GM12892 (cell line): ENCODE results near the gene KCNIP4.

Experiments used
- POLR2A ChIP-seq: IDR thresholded peaks from 2 replicates; pipeline ENCODE4 v1.6.1; 2011; ENCODE audit warnings: low read depth, low read length, control low read depth
- POLR2AphosphoS5 ChIP-seq: IDR thresholded peaks from 2 replicates; pipeline ENCODE4 v1.6.1; 2011; ENCODE audit warnings: low read depth, low read length, control low read depth
- TAF1 ChIP-seq: IDR thresholded peaks from 2 replicates; pipeline ENCODE4 v1.6.1; 2011; ENCODE audit warnings: low read depth, mild to moderate bottlenecking, control low read depth, low read length, borderline replicate concordance

- TF ChIP-seq POLR2A, result no peak
- no peak for TF ChIP-seq POLR2AphosphoS5
- TF ChIP-seq TAF1, result no peak
Measured at GRCh38 chr4:21192367-21192766, 756.2 kb downstream of the KCNIP4 start.
